ENCODE measurements around the gene SETD1B.
"Not testable (repeated sequence)": the region's sequence is repeated elsewhere in the genome, so short reads cannot be mapped to it uniquely, and the experiment has no call there.

Gene SETD1B

GRCh38 chr12:121803861-121804416 is at the start of gene SETD1B:
TSS of gene SETD1B (plus strand) at chr12:121804009. CDS start at chr12:121804738, 729 bp downstream.
- peak; percentile 75 for DNase-seq (ENCODE audit: low read depth, low spot score)

- DNase-seq (ENCODE audit: low read depth, low spot score) = no peak
Measured at GRCh38 chr12:121754836-121755235, 49.0 kb upstream of the SETD1B start.

- no peak for DNase-seq (ENCODE audit: low read depth, low spot score)
Measured at GRCh38 chr12:121755591-121755990, 48.2 kb upstream of the SETD1B start.

- not testable (repeated sequence) for DNase-seq (ENCODE audit: low read depth, low spot score)
Measured at GRCh38 chr12:121758536-121758935, 45.3 kb upstream of the SETD1B start.

GRCh38 chr12:121762269-121762668 is 41.5 kb upstream of the SETD1B start:
- peak; percentile 40 for DNase-seq (ENCODE audit: low read depth, low spot score)

GRCh38 chr12:121764808-121765207 is 39.0 kb upstream of the SETD1B start:
- DNase-seq (ENCODE audit: low read depth, low spot score) = no peak

GRCh38 chr12:121765573-121765972 is 38.2 kb upstream of the SETD1B start:
- peak; percentile 74 for DNase-seq (ENCODE audit: low read depth, low spot score)

- DNase-seq (ENCODE audit: low read depth, low spot score) = no peak
Measured at GRCh38 chr12:121766290-121767039, 37.3 kb upstream of the SETD1B start.

GRCh38 chr12:121767525-121768016 is 36.2 kb upstream of the SETD1B start:
- peak; percentile 93 for DNase-seq (ENCODE audit: low read depth, low spot score)

- DNase-seq (ENCODE audit: low read depth, low spot score) = no peak
Measured at GRCh38 chr12:121769297-121769830, 34.4 kb upstream of the SETD1B start.

GRCh38 chr12:121769831-121770301 is 33.9 kb upstream of the SETD1B start:
- no peak for DNase-seq (ENCODE audit: low read depth, low spot score)

GRCh38 chr12:121770388-121770787 is 33.4 kb upstream of the SETD1B start:
- DNase-seq (ENCODE audit: low read depth, low spot score) = no peak

GRCh38 chr12:121770813-121771625 is 32.8 kb upstream of the SETD1B start:
- no peak for DNase-seq (ENCODE audit: low read depth, low spot score)

GRCh38 chr12:121773011-121773777 is 30.6 kb upstream of the SETD1B start:
- DNase-seq (ENCODE audit: low read depth, low spot score) = peak; percentile 83

- DNase-seq (ENCODE audit: low read depth, low spot score) = peak; percentile 80
Measured at GRCh38 chr12:121774968-121775474, 28.8 kb upstream of the SETD1B start.

- DNase-seq (ENCODE audit: low read depth, low spot score) = no peak
Measured at GRCh38 chr12:121775501-121775900, 28.3 kb upstream of the SETD1B start.

- peak; percentile 79 for DNase-seq (ENCODE audit: low read depth, low spot score)
Measured at GRCh38 chr12:121776190-121777098, 27.4 kb upstream of the SETD1B start.

- no peak for DNase-seq (ENCODE audit: low read depth, low spot score)
Measured at GRCh38 chr12:121778567-121779421, 25.0 kb upstream of the SETD1B start.

- DNase-seq (ENCODE audit: low read depth, low spot score) = no peak
Measured at GRCh38 chr12:121779422-121779895, 24.4 kb upstream of the SETD1B start.

Measured in astrocyte of the hippocampus (primary cell).